Measurements from ENCODE around the gene ENTPD7. TPM values are rescaled to one million over a fixed set of nuclear protein-coding genes. Genes with fewer than 3 reads are reported as not detected.
"Not testable (repeated sequence)": the region's sequence is repeated elsewhere in the genome, so short reads cannot be mapped to it uniquely, and the experiment has no call there.

The ENTPD7 gene
- total and polyA plus RNA-seq, 2 of the 8 experiments (the other 6 are each of a cell fraction or from before 2014, with no cell fraction given), result 5.0 to 15.6 TPM

DNA sequence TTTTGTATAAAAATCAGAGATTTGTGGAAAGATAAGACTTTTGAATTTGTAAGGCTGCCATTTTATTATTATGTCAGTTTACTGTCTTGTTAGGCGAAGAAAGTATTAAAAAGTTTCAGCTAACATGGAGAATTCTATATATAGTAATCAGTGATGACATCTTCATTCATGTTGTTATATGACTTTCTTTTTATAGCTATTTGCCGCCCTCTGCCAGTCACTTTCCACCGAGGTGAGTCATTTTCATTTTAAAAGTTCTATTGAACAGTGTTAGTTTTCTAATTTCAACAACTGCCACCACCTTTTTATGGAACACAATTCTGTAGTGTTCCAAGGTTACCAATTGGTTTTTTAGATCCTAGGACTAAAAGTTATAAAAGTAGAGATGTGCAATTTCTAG, 84.5 kb downstream of the ENTPD7 start (continued):
- TF ChIP-seq POU5F1 (IDR thresholded peaks at IDR 0.05; ENCODE audit: low read depth, low read length) (no peak), TAF1 (IDR thresholded peaks at IDR 0.05; ENCODE audit: low read depth, low read length) (no peak), GTF2F1 (IDR thresholded peaks at IDR 0.05; ENCODE audit: borderline replicate concordance, low read depth, low read length) (no peak)

GRCh38 chr10:99746166-99746565, 86.9 kb downstream of the ENTPD7 start:
- 87% methylated on average over 2 of the region's 2 CpGs; no CpG with 5 or more reads in 1 of the 2 experiments for WGBS, 2 experiments (ENCODE audit: extremely low coverage in 1 of 2, insufficient coverage in 1 of 2, insufficient read length in 1 of 2, insufficient replicate concordance in 2 of 2, low coverage in 1 of 2, low lambda C conversion rate in 2 of 2, missing lambda C conversion rate in 1 of 2)
- H4K20me1 ChIP-seq (replicated peaks in 1 of 2; ENCODE audit: control insufficient read depth in 1 of 2, insufficient read depth in 2 of 2, low read length in 2 of 2); H3K27me3 ChIP-seq (replicated peaks in 1 of 4; ENCODE audit: control insufficient read depth in 3 of 4, extremely low read depth in 1 of 4, insufficient read depth in 3 of 4, low read length in 3 of 4); H3K4me2 ChIP-seq (ENCODE audit: insufficient read depth in 1 of 2, low read depth in 2 of 2, low read length in 2 of 2); H2BK15ac ChIP-seq (ENCODE audit: low read length); H2BK20ac ChIP-seq (ENCODE audit: low read length); DNase-seq (ENCODE audit: low read depth in 1 of 2, low spot score in 2 of 2); H3K14ac ChIP-seq (ENCODE audit: insufficient read length); H4K91ac ChIP-seq (replicated peaks; ENCODE audit: insufficient read length, low read length); H4K5ac ChIP-seq (ENCODE audit: insufficient read length, low read depth, low read length); H3K79me2 ChIP-seq (ENCODE audit: control insufficient read depth in 1 of 2, insufficient read depth in 2 of 2, low read length in 2 of 2); H3K4me3 ChIP-seq (ENCODE audit: extremely low read depth in 1 of 4, insufficient read depth in 2 of 4, low read depth in 3 of 4, low read length in 4 of 4); CTCF ChIA-PET (ENCODE audit: partially characterized antibody); FAIRE-seq; POLR2A ChIA-PET (ENCODE audit: partially characterized antibody); H2AK5ac ChIP-seq (ENCODE audit: low read depth, low read length); H3K79me1 ChIP-seq (ENCODE audit: low read depth, low read length); H2BK12ac ChIP-seq (ENCODE audit: low read depth, low read length); H3K9me3 ChIP-seq (ENCODE audit: insufficient read depth in 2 of 2, low read depth in 1 of 2, low read length in 1 of 2); H2BK5ac ChIP-seq (ENCODE audit: low read depth, low read length); H3K18ac ChIP-seq (ENCODE audit: extremely low read depth, low read length); H3K9ac ChIP-seq (replicated peaks in 1 of 4; ENCODE audit: extremely low read depth in 1 of 4, low read depth in 3 of 4, low read length in 3 of 4); H3K27ac ChIP-seq (ENCODE audit: low read depth, low read length); H3K56ac ChIP-seq (replicated peaks; ENCODE audit: insufficient read length, low read depth, low read length); H4K8ac ChIP-seq (ENCODE audit: extremely low read depth, insufficient read depth, low read length); H2BK120ac ChIP-seq (replicated peaks; ENCODE audit: low read depth, low read length); H3K4me1 ChIP-seq (replicated peaks in 1 of 4; ENCODE audit: control insufficient read depth in 3 of 4, insufficient read depth in 4 of 4, low read length in 3 of 4); H3K23ac ChIP-seq (ENCODE audit: insufficient read length); H3K23me2 ChIP-seq (ENCODE audit: low read depth, low read length); H2AFZ ChIP-seq (ENCODE audit: low read length); H3K4ac ChIP-seq (replicated peaks; ENCODE audit: insufficient read length, low read depth, low read length): not testable (repeated sequence)
- peaks cover 15 to 78% (median 42%) of the 10 kb centered on the region in 4 experiments for H3K36me3 ChIP-seq (ENCODE audit: control insufficient read depth in 2 of 4, insufficient read depth in 4 of 4, low read length in 3 of 4)
